Islet precursor cell (in vitro differentiated cells): Measurements from ENCODE around the gene TPST1.
"Not testable (repeated sequence)": the region's sequence is repeated elsewhere in the genome, so short reads cannot be mapped to it uniquely, and the experiment has no call there.

Experiments
- DNase-seq: peaks from one replicate; pipeline ENCODE4 v3.0.0-alpha.2; 2018

TPST1 gene

GRCh38 chr7:66395128-66395571, 190.0 kb downstream of the TPST1 start:
- DNase-seq = not testable (repeated sequence)

GRCh38 chr7:66396052-66396451, 190.9 kb downstream of the TPST1 start:
- not testable (repeated sequence) for DNase-seq

- DNase-seq = not testable (repeated sequence)
These were observed 193.7 kb downstream of the TPST1 start for GRCh38 chr7:66398841-66399240.

GRCh38 chr7:66399566-66399965, 194.4 kb downstream of the TPST1 start:
- no peak for DNase-seq

GRCh38 chr7:66400400-66400799, 195.3 kb downstream of the TPST1 start:
- DNase-seq = no peak

- not testable (repeated sequence) for DNase-seq
These were observed 196.0 kb downstream of the TPST1 start for GRCh38 chr7:66401126-66401525.

- DNase-seq = not testable (repeated sequence)
These were observed 196.8 kb downstream of the TPST1 start for GRCh38 chr7:66401932-66402331.

- DNase-seq = no peak
These were observed 198.4 kb downstream of the TPST1 start for GRCh38 chr7:66403564-66403963.

- peak; percentile 81 for DNase-seq
These were observed 204.4 kb downstream of the TPST1 start for GRCh38 chr7:66409493-66409892.
